Stimulated activated CD4-positive, alpha-beta T cell treated with anti-CD3 and anti-CD28 coated beads, Interleukin-12 subunit alpha, Interleukin-12 subunit beta, amount 100 ng/mL, for 24 hours (primary cell): Measurements from ENCODE around the gene MYO5B.
"Not testable (repeated sequence)": the region's sequence is repeated elsewhere in the genome, so short reads cannot be mapped to it uniquely, and the experiment has no call there.

Source experiments
- DNase-seq, 2 experiments: peaks; one replicate each; pipeline ENCODE4 v3.0.0-alpha.2; 2020; ENCODE audit warnings: low read depth in 2 of 2

The MYO5B gene

GRCh38 chr18:49922228-49922627 is 272.7 kb downstream of the MYO5B start:
- no peak for DNase-seq

GRCh38 chr18:49921318-49921985 is 273.5 kb downstream of the MYO5B start:
- DNase-seq: no peak

GRCh38 chr18:49920731-49921130 is 274.2 kb downstream of the MYO5B start:
- no peak for DNase-seq

- DNase-seq: no peak
Measured at GRCh38 chr18:49917742-49918141, 277.2 kb downstream of the MYO5B start.

- DNase-seq: no peak
Measured at GRCh38 chr18:49915352-49915751, 279.6 kb downstream of the MYO5B start.

GRCh38 chr18:49913221-49913620 is 281.7 kb downstream of the MYO5B start:
- DNase-seq: no peak

- no peak for DNase-seq
Measured at GRCh38 chr18:49911427-49911826, 283.5 kb downstream of the MYO5B start.

- no peak for DNase-seq
Measured at GRCh38 chr18:49910986-49911385, 284.0 kb downstream of the MYO5B start.

- no peak for DNase-seq
Measured at GRCh38 chr18:49910019-49910418, 284.9 kb downstream of the MYO5B start.

GRCh38 chr18:49907346-49907929 is 287.5 kb downstream of the MYO5B start:
- DNase-seq: no peak

GRCh38 chr18:49905771-49906170 is 289.2 kb downstream of the MYO5B start:
- DNase-seq: no peak

GRCh38 chr18:49904871-49905555 is 289.9 kb downstream of the MYO5B start:
- DNase-seq: no peak

GRCh38 chr18:49901862-49902340 is 293.0 kb downstream of the MYO5B start:
- no peak for DNase-seq

- DNase-seq: no peak
Measured at GRCh38 chr18:49899657-49900330, 295.2 kb downstream of the MYO5B start.

GRCh38 chr18:49898421-49898820 is 296.5 kb downstream of the MYO5B start:
- DNase-seq: peak; percentile 10 to 47

GRCh38 chr18:49894517-49895226 is 300.3 kb downstream of the MYO5B start:
- no peak for DNase-seq

- no peak for DNase-seq
Measured at GRCh38 chr18:49893036-49893435, 301.9 kb downstream of the MYO5B start.

GRCh38 chr18:49892148-49892924 is 302.6 kb downstream of the MYO5B start:
- DNase-seq: no peak

GRCh38 chr18:49890041-49890440 is 304.9 kb downstream of the MYO5B start:
- no peak for DNase-seq

GRCh38 chr18:49889552-49889951 is 305.4 kb downstream of the MYO5B start:
- not testable (repeated sequence) for DNase-seq
